Measurements from ENCODE around the gene CHTF18.

DNA sequence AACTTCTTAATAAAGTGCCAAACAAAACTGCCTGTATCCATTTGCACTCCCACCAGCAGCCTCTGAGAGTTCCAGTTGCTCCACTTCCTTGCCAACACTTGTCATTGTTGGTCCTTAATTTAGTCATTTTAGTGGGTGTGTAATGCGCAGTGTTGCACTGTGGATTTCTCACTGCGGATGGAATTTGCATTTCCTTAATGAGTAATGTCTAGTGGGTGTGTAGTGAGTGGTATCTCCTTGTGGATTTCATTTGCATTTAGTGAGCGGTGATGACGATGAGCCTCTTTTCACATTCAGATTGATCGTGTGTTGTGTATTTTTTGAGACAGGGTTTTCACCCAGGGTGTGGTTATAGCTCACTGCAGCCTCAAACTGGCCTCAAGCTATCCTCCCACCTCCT, 32.0 kb upstream of the CHTF18 start:
- TF ChIP-seq POLR2A (IDR thresholded peaks at IDR 0.05; ENCODE audit: low read depth) (no peak), CTCF (IDR thresholded peaks at IDR 0.05) (no peak)
